Spleen (tissue), 11 donors: ENCODE data around the gene EFL1. TPM values are rescaled to one million over a fixed set of nuclear protein-coding genes. Genes with fewer than 3 reads are reported as not detected.

ENCODE experiments used
- DNase-seq: peaks from one replicate; pipeline ENCODE4 v3.0.0-alpha.2; 2020
- H3K27ac ChIP-seq, 8 donors: fragments of 200-600 bp; sonication (generic) in 7 of 8; 1 replicate in 4 of 8; 2 replicates in 4 of 8; pipeline versions ENCODE4 v1.5.0 to v1.8.0; 2016 to 2021; ENCODE audit warnings: inconsistent platforms in 4 of 8, mild to moderate bottlenecking in 4 of 8, moderate library complexity in 1 of 8
- H3K27me3 ChIP-seq, 7 donors: fragments of 200-600 bp; sonication (generic) in 6 of 7; replicated peaks in 1 of 7; 1 replicate in 4 of 7; 2 replicates in 3 of 7; pipeline versions ENCODE4 v1.5.0 to v1.8.0; 2016 to 2021; ENCODE audit warnings: inconsistent platforms in 3 of 7, mild to moderate bottlenecking in 1 of 7
- H3K36me3 ChIP-seq, 6 donors: fragments of 200-600 bp; sonication (generic) in 5 of 6; 1 replicate in 4 of 6; 2 replicates in 2 of 6; pipeline versions ENCODE4 v1.5.0 to v1.8.0; 2016 to 2021; ENCODE audit warnings: inconsistent platforms in 2 of 6
- H3K4me1 ChIP-seq, 6 donors: fragments of 200-600 bp; sonication (generic) in 5 of 6; 1 replicate in 3 of 6; 2 replicates in 3 of 6; pipeline versions ENCODE4 v1.5.0 to v1.8.0; 2016 to 2021; ENCODE audit warnings: inconsistent platforms in 3 of 6
- H3K4me3 ChIP-seq, 8 donors: fragments of 200-600 bp; sonication (generic) in 7 of 8; 1 replicate in 4 of 8; 2 replicates in 4 of 8; pipeline versions ENCODE4 v1.5.0 to v1.8.0; 2016 to 2021; ENCODE audit warnings: inconsistent platforms in 4 of 8, mild to moderate bottlenecking in 4 of 8, moderate library complexity in 2 of 8
- H3K9me3 ChIP-seq, 8 donors: fragments of 200-600 bp; sonication (generic) in 7 of 8; 1 replicate in 4 of 8; 2 replicates in 4 of 8; pipeline versions ENCODE4 v1.5.0 to v1.8.0; 2016 to 2021; ENCODE audit warnings: inconsistent platforms in 4 of 8
- POLR2A ChIP-seq, 3 donors: fragments of 450-650 bp; IDR thresholded peaks; one replicate each; pipeline ENCODE4 v1.5.1; 2017; ENCODE audit warnings: antibody characterized with exemption in 3 of 3, mild to moderate bottlenecking in 1 of 3
- POLR2AphosphoS5 ChIP-seq, 3 donors: sonication (generic); formaldehyde crosslinking; IDR thresholded peaks; one replicate each; pipeline ENCODE4 v1.5.1; 2017; ENCODE audit warnings: antibody characterized with exemption in 3 of 3
- WGBS, 5 donors: extraction: QIAGEN DNeasy Blood & Tissue Kit in 3 of 5; methylation state at CpG; one replicate each; pipeline versions ENCODE4 v1.1.5 to v1.1.7; 2013 to 2018; 5-methylcytosine and 5-hydroxymethylcytosine counted together
- intact Hi-C: fragments of 100-400 bp; cut with DNase I; formaldehyde crosslinking; loops from one replicate; pipeline ENCODE4 v1.15.0; 2023; ENCODE audit warnings: low total_unique reads
- polyA plus RNA-seq, 3 donors: library from polyadenylated mRNA; stranded (reverse); fragments of 200-250 nt; gene quantifications; one replicate each; pipeline ENCODE4 v1.2.1, GENCODE V29; 2013
- total RNA-seq, 7 donors: library from RNA; depleted of rRNA in 3 of 7; stranded (reverse); fragments of >200 nt in 3 of 7; fragmentation: NEBNext Ultra II Directional in 4 of 7; extraction: Animal tissue kit (Norgen Biotek cat#: 25700) in 4 of 7; gene quantifications; one replicate each; pipeline versions ENCODE4 v1.1.0 to v1.2.1, GENCODE V29; 2016 to 2021
- TF ChIP-seq, protein P1 (sequence below), 11 experiments: fragments of 200-600 bp in 7 of 11; fragments of 450-650 bp in 4 of 11; sonication (generic) in 4 of 11; IDR thresholded peaks in 8 of 11; conservative IDR thresholded peaks in 3 of 11; 1 replicate in 7 of 11; 2 replicates in 4 of 11; pipeline versions ENCODE4 v1.4.0 to v1.8.0; 2016 to 2021; ENCODE audit warnings: antibody characterized with exemption in 11 of 11, inconsistent platforms in 4 of 11, mild to moderate bottlenecking in 1 of 11
- donor health status: healthy with polysubstance abuse.
- donor health status: DM: no; HTN: no; CAD: no; lungs with moderate emphysema.
- donor health status: DM: no; HTN: no; CAD: no.
- donor health status: Bipolar disorder and iron deficiency.
- donor health status: healthy.
- donor health status: DM: no; HTN: no; CAD: no.
- donor health status: DM: yes; HTN: yes; CAD: no.

The EFL1 gene
- total and polyA plus RNA-seq, 10 donors, result 3.1 to 21.9 (median 17.4) TPM

DNA sequence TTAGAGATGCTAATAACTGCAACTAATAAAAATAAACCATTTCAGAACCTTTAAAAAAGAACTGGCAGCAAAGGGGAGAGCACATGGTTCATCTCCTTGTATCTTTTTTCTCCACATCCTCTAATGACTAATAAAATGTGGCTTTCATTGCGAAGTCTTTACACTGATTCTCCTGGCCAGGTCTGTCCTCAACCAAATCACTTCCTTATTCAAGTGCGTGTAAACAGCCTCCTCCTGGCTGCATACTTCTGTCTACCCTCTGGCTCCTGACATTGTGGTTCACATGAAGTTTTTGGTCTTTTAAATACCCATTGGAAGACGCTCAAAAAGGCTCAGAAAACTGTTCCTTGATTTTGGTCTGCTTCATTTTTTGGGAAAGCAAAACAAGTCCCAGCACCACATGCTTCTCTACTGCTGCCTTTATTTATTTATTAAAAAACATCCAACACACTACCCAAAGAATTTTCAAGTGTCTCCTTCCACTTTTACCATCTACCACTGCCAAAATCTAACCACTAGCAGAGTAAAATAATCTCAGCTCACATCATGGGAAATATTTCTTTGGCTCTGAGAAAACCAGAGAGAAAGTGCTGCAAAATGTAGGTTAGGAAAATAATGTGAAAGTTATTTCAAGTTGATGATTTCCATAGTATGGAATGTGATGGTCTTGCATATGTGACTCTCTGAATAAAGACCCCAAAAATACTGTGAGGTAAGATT is 85.1 kb downstream of the EFL1 start:
- H3K4me3 ChIP-seq, result no peak overlapping the region
- H3K27ac ChIP-seq, result no peak overlapping the region
- no peaks in the 10 kb centered on the region for H3K9me3 ChIP-seq
- intact Hi-C loops, result no loop called here
- H3K4me1 ChIP-seq, result peaks cover 0 to 6% (median 0%) of the 10 kb centered on the region in 6 donors
- DNase-seq, result no peak
- no peaks in the 10 kb centered on the region for H3K27me3 ChIP-seq
- H3K36me3 ChIP-seq, result peaks cover 0 to 9% (median 0%) of the 10 kb centered on the region in 6 donors
- TF ChIP-seq POLR2A (IDR thresholded peaks at IDR 0.05) (no peak), POLR2AphosphoS5 (IDR thresholded peaks at IDR 0.05) (no peak)
- TF ChIP-seq, protein P1, sequence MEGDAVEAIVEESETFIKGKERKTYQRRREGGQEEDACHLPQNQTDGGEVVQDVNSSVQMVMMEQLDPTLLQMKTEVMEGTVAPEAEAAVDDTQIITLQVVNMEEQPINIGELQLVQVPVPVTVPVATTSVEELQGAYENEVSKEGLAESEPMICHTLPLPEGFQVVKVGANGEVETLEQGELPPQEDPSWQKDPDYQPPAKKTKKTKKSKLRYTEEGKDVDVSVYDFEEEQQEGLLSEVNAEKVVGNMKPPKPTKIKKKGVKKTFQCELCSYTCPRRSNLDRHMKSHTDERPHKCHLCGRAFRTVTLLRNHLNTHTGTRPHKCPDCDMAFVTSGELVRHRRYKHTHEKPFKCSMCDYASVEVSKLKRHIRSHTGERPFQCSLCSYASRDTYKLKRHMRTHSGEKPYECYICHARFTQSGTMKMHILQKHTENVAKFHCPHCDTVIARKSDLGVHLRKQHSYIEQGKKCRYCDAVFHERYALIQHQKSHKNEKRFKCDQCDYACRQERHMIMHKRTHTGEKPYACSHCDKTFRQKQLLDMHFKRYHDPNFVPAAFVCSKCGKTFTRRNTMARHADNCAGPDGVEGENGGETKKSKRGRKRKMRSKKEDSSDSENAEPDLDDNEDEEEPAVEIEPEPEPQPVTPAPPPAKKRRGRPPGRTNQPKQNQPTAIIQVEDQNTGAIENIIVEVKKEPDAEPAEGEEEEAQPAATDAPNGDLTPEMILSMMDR (IDR thresholded peaks at IDR 0.05 in 8 of 11, conservative IDR thresholded peaks at IDR 0.05 in 3 of 11), result no peak
- WGBS, 5 donors, result 61 to 77% (median 65%) methylated on average over 3 of the region's 3 CpGs

GRCh38 chr15:82176542-82176941 is 86.0 kb downstream of the EFL1 start:
- 89 to 96% (median 96%) methylated on average over 2 of the region's 2 CpGs for WGBS, 5 donors
- Histone ChIP-seq H3K9me3 (no peaks in the 10 kb centered on the region), H3K4me3 (no peak overlapping the region), H3K27me3 (no peaks in the 10 kb centered on the region), H3K4me1 (peaks cover 0 to 6% (median 0%) of the 10 kb centered on the region in 6 donors), H3K36me3 (peaks cover 0 to 2% (median 0%) of the 10 kb centered on the region in 6 donors), H3K27ac (no peak overlapping the region)
- DNase-seq, result no peak
- TF ChIP-seq, protein P1 (IDR thresholded peaks at IDR 0.05 in 8 of 11, conservative IDR thresholded peaks at IDR 0.05 in 3 of 11), result no peak
- no peak for TF ChIP-seq POLR2A (IDR thresholded peaks at IDR 0.05)
- intact Hi-C loops, result no loop called here

DNA sequence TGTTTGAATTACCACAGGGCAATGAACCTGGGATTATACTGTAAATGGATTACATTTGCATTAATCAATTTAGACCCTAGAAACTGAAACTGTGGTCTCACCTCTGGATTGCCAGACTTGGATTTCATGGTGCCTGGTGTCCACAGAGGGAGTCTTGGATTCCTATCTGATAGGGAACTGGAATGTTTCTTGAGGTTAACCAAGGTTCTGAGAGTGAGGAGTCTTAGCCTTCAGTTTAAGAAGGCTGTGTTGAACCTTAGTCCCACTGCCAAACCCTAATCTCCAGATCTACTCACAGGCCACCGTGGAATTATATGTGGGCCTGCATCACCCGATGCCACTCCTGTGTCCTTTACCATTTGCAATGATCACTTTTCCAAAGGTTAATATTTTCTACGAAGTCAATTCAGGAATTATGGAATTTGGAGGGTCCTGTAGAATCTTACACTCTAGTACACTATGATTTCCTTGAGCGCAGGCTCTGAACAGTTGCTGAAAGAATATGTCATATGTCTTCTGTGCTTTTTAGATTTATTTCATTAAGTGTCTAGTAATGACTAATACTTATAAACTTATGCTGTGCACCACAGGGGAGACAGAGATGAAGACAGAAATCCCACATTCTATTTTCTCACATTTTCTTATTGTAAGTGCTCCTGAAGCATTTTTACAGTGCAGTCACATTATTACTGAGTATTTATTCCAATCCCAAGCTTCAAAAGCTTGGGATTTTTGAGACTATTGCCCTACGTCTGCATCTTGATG is 87.9 kb downstream of the EFL1 start:
- intact Hi-C loops, result no loop called here
- peaks cover 0 to 6% (median 0%) of the 10 kb centered on the region in 6 donors for H3K4me1 ChIP-seq
- no peak overlapping the region for H3K27ac ChIP-seq
- no peak for DNase-seq
- H3K4me3 ChIP-seq, result no peak overlapping the region
- H3K36me3 ChIP-seq, result no peaks in the 10 kb centered on the region
- WGBS, 5 donors, result 92 to 99% (median 98%) methylated on average over 5 of the region's 5 CpGs
- H3K27me3 ChIP-seq, result no peaks in the 10 kb centered on the region
- no peak for TF ChIP-seq POLR2AphosphoS5 (IDR thresholded peaks at IDR 0.05)
- TF ChIP-seq POLR2A (IDR thresholded peaks at IDR 0.05), result no peak
- TF ChIP-seq, protein P1 (IDR thresholded peaks at IDR 0.05 in 8 of 11, conservative IDR thresholded peaks at IDR 0.05 in 3 of 11), result no peak
- H3K9me3 ChIP-seq, result no peaks in the 10 kb centered on the region

DNA sequence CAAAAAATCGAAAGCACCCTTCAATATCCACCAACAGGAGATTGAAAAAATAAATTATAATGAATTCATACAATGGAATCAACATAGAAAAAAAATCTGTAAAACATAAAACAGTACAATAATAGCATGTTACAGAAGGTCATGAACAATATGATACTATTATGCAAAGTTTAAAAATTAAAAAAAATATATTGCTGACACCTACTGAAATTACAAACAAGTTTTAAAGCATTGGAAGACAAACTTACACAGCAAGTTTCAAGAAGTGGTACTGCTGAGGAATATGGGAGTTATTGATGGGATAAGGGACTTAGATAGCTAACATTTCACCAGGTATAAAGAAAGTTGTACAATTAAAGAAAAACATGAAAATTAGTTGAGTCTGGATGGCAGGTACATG is 89.4 kb downstream of the EFL1 start:
- 91 to 100% (median 96%) methylated on average over 1 of the region's 1 CpG for WGBS, 5 donors
- H3K27me3 ChIP-seq, result no peaks in the 10 kb centered on the region

More for the DNA sequence above, 89.4 kb downstream of the EFL1 start:
- Histone ChIP-seq H3K4me3 (no peak overlapping the region), H3K36me3 (peaks cover 0 to 10% (median 0%) of the 10 kb centered on the region in 6 donors), H3K27ac (no peak overlapping the region), H3K9me3 (no peaks in the 10 kb centered on the region), H3K4me1 (peaks cover 0 to 6% (median 0%) of the 10 kb centered on the region in 6 donors)
- DNase-seq, result no peak
- intact Hi-C loops, result no loop called here
- TF ChIP-seq, protein P1 (IDR thresholded peaks at IDR 0.05 in 8 of 11, conservative IDR thresholded peaks at IDR 0.05 in 3 of 11), result no peak
- no peak for TF ChIP-seq POLR2AphosphoS5 (IDR thresholded peaks at IDR 0.05)
- no peak for TF ChIP-seq POLR2A (IDR thresholded peaks at IDR 0.05)
